Fibroblast of peridontal ligament (primary cell): ENCODE data around the gene SMARCE1.

Source experiments
- DNase-seq: peaks from one replicate; pipeline ENCODE4 v3.0.0-alpha.2; 2010; ENCODE audit errors: extremely low read depth

Gene SMARCE1

DNA sequence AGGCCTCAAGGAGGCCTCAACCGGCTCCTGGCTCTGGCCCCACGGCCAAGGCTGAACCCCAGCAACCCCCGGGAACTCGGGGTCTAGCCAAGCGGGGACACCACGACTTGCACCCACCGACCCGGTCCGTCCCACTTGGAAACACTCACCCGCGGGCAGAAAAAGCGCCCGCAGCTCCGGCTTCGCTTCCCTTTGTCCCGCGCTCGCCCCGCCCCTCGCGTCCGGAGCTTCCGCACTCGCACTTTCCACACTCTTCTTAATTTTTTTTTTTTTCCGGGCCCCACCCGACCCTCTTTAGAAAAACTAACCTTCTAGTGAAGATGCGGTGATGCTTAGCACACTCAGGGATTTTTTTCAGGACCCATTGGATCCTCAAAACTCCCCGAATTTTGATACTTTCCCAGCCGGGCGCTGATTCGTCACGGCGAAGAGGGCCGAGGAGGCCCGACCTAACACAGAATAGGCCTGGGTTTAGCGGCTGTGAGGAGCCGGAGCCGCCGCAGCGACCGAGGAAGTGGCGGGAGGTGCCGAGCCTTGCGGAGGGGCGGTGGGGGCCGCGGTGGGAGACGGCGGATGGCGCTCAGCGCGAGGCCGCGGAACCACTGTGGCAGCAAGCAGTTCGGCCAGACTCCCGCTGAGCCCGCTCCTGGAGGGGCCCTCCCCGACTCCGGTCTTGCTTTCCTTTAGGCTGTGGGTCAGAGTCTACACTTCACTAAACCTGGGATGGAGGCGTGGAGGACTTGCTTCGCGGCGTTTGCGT lies at the start of gene SMARCE1:
SMARCE1 (minus strand) TSS at position 195 of the 760 bp plus-strand sequence. CDS start 2,016 bp downstream, outside the sequence.
- peak; percentile 81 for DNase-seq

DNA sequence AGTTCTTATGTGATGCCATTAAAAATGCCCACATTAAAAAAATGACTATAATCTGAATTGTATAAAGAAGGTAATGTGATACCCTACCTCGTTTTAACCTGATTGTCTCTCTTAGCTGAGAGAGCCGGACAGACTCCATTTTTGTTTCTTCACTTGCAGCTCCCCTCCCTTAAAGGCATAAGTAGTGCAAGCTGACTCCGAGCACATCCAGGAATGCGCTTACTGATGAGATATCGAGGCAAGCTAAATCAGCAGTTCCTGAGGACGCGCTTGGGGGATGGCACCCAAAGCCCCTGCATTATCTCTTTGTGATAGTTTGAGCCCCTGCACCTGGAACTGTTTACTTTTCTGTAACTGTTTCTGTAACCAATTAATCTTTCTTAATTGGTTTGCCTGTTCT lies 49.7 kb upstream of the SMARCE1 start:
- no peak for DNase-seq

DNA sequence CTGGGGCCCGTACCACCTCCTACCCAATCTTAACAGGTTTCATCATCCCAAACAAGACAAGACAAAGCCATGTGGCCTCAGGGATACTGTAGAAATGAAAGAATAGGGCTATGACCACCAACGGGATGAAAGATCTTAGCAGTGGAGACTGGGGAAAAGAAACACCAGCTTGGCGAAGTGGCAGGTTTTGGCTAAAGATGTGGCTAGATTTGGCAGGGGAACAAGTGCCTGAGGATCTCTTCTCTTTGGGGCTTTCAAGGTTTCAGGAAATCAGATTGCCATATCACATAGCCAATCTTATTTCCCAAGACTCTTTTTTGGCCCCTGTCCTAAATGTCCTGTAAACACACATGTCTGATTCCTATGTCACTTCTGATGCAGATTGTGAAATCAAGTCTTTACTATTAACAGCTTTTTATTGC lies 49.0 kb upstream of the SMARCE1 start:
- peak; percentile 27 for DNase-seq

DNA sequence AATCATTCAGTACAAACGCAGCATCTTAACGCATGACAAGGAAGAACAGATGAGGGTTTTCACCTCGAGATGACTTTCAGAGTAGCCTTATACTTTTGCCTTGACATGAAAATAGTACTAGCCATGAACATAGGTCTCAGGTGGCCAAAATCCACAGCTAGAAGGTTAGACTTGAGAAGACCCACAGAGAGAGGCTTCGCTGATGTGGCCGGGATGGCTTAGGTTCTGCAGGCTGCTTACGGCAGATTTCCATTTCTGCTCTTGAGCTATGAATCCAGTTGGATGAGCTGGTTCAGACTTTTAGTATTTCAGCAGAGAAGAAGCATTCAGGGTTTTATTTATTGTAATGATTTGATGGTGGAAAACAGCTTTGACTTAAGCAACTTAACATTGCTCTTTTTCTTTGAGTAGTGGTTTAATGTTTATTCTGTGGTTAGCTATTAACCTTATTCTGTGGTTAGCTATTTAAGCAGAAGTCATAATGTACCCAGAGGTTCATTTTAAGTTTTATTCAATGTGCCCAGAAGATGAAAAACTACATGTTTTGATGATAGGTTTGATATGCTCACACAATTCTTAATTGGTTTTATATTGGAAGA lies 48.4 kb upstream of the SMARCE1 start:
- DNase-seq = peak; percentile 25

DNA sequence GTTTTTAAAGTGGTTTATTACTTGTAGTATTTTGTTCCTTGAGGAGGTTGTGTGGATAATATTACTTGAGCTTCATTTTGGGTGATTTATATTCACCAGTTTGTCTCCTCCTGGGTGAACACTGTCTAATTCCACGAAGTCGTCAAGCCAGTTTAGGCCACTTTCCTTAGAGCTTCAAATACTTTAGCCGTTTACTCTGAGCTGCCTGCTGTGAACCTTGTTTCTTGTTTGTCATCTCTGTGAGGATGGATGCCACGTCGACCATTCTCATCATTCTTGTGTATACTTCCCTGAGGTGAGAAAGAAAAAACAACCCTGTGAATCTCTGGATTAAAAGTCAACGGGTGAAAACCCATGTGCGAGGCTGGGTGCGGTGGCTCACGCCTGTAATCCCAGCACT lies 47.0 kb upstream of the SMARCE1 start:
- DNase-seq = no peak

DNA sequence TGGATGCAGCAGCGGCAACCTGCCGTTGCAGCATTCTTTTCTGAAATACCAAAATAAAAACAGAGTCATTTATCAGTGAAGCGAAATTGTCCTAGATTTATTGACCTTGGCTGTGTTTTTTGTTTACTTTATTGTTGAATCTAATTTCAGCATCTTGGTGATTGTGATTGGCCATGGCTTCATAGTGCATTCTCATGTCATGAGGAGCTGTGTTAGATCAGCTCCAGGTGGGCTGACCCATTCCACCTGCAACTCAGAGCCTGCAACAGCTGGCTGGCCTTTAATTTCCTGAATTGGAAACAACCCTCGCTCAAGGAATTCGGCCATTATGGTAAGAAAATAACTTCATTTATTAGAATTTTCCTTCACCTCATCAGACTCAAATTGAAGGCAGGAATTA lies 39.5 kb upstream of the SMARCE1 start:
- no peak for DNase-seq

DNA sequence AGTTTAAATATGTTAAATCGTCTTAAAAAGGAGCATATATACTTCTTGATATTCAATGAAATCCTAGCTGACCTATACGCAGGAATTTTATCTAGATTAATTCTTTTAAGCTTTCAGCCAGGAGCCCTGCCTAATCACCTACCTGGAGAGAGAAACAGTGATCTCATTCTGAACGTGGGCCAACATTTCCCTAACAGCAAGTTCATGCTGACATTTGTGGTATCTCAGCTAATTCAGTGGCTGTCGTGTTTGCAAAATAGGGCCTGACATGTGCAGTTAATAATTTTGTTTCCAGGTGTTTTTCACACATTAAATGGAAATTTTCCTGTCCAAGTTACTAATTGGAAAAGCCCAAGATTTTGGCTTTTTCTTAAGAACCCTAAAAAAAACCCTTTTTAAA lies 38.6 kb upstream of the SMARCE1 start:
- no peak for DNase-seq

DNA sequence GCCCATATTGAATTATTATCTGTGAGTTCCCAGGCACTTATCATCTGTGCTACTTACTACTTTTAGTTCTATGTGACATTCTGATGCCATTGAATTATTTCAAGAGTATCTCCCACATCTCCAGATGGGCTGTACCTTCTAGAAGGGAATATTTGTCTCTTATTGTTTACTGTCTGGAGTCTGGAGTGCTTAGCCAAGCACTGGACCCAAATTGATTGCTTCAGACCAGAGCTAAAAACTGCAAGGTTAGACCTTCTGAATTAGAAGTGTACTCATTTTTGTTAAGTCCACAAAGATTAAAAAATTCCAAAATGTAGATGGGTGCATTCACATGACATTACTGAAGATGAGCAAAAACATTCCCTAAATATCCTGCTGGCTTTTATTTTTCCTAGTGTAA lies 33.4 kb upstream of the SMARCE1 start:
- DNase-seq = no peak

DNA sequence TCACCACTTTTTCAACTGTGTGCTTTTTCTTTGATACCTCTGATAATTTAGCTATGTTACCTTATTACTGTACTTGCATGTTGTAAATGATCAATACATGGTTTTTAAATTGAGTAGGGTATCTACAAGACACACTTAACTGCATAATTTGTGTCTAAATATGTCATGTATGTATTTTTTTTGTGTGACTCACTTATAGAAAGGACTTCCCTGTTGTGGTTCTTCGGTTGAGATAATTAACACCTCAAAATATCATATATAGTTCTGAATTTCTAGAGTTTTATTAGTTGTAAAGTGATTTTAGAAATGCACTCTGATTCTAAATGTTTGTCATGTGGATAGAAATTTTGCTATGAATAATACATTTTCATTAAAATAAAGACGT lies 31.9 kb upstream of the SMARCE1 start:
- DNase-seq = no peak

DNA sequence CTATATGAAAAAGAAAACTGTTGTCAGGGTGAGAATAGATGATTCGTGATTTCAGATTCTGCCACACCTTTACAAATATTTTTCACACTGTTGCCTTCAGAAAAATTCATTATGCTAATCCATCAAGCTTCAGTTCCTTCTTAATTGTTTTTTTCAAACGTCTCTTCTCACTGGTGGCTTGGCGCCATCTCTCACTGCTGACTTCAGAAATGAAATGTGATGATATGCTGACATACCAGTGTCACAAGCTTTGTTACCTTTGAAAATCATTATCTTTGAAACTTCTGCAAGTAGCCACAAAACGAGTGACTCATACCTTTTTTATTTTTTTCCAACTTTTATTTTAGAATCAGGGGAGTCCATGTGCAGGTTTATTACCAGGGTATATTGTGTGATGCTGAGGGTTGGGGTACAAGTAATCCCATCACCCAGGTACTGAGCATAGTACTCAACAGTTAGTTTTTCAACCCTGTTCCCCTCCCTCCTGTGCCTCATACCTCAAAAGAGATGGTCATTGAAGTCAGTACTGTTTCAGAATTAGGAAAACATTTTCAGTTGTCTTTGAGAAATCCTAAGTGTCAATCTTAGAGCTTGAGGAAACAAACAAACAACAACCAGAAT lies 31.4 kb upstream of the SMARCE1 start:
- no peak for DNase-seq

DNA sequence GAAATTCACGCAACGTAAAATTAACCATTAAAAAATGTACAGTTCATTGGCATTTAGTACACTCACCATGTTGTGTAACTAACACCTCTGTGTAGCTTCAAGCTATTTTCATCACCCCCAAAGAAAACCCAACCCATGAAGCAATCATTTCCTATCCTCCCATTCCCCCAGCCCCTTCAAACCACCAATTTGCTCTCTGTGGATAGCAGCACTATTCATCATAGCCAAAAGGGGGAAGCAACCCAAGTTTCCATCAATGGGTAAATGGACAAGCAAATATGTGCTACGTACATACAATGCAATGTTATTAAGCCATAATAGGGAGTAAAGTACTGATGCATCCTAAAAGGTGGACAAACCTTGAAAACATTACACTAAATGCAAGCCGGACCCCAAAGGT lies 28.3 kb upstream of the SMARCE1 start:
- no peak for DNase-seq

DNA sequence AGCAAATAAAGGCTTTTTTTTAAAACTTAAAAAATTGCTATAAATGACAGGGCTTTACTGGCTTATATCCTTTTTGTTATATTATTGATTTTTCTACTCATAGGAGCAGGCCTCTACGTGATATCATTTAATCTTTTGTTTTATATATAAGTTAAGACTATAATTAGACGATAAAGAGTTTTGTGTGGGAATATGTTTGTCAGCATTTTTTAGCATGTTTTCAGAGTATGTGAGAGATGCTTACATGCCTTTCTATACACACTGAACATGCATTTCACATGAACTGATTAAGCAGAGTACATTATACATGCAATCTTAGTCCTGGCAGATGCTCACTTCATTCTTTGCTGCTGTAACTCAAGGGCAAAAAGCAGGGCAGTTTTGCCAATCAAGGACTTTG lies 25.0 kb upstream of the SMARCE1 start:
- no peak for DNase-seq

DNA sequence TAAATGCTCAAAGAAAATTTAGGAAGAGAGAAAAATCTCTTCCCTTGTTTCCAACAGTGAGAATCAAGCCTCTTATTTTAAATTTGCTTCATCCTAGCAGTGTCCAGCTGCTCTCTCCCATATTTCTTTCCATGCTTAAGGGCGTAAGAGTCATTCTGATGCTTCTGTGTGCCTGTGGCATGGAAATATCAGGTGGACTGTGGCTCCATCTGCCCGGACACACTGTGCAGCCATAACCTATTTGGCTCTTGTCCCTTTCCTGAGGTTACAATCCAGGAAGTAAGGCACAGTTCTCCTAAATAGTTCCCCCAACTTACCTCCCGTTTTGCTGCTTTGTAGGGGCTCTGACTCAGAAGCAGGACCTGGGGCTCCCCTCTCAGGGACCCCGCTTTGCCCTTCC lies 23.7 kb upstream of the SMARCE1 start:
- DNase-seq = no peak

DNA sequence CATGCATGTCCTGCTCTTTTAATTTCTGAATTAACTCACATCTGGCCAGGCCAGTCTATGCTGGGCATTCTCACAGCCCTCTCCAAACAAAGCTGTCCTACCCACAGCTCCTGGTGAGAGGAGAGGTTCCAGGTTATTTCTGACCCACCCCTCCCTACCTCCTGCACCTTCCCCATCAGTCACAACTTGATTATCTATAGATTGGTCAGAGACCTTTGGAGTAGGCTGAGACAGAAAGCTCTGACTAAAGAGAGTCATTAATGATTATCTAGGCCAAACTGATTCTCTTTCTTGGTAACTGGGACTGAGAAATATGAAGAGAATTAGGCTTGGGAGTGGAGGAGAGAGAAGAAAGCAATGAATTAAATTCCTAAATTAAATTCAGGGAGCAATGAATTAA lies 18.7 kb upstream of the SMARCE1 start:
- DNase-seq = no peak

DNA sequence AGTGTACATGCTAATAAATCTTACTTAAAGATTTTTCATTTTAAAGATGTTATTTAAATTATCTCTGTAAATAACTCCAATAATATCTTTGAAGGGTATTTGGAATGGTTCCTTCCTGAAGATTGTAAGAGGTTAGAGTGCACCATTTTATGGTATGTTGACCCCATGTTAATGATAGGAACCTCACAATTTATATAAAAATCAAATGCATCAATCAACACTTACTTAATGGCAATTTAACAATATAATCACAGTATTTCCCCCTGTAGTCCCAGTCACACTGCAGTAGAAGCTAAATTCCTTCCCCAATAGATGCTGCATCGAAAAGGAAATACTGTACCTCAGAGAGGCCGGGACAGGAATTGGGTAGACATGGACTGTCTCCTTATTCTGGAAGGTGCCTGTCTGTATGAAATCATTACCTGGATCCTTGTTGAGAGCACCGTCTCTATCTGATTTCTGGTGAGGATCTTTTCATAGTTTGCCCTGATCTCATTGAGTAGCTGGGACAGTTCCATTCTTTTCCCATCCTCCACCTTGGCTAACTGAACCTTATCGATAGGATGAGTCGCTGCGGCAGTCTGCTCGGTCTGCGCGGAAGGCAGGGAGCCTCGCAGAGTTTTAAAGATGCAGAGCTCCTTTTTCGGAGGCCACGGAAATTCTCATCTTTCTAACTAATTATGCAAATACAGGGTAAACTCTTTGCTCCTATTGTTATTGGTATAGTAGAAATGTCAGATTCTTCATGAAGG lies 17.1 kb upstream of the SMARCE1 start, which contains the start of gene KRT222:
KRT222 (minus strand) TSS at position 596 of the 752 bp plus-strand sequence; CDS start at position 518, 78 bp downstream.
- no peak for DNase-seq

DNA sequence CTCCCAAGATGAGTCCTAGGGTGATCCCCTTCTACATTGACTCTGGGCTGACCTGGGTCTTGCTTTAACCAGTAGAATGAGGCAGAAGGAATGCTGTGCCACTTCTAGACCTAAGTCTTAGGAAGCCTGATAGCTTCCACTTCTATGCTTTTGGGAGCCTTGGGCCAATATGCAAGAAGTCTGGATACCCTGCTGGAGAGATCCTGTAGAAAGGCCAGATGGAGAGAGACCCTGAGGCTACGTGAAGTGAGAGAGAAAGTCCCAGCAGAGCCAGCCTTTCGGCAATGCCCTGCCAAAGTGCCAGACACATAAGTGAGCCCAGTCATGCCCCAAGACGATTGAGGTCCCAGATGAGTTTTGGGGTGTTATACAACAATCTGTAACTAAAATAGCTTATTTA lies 15.6 kb upstream of the SMARCE1 start:
- no peak for DNase-seq

DNA sequence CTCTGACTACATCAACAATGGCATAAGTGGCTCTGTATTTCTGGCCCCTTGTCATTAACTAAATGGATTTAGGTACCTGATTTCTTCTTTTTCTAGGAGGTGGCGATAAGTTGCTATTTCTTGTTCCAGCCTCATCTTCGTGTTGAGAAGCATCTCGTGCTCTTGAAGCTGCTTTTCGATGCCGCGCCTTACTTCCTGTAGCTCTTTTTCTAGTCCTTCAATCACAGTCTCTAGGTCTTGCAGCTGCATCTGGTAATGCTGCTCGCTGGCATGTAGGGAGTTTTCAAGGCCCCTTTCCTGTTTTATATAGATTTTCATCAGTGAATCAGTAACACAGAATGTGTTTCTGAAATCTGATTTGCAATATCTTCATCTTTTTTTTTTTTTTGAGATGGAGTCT lies 12.3 kb upstream of the SMARCE1 start:
- no peak for DNase-seq

DNA sequence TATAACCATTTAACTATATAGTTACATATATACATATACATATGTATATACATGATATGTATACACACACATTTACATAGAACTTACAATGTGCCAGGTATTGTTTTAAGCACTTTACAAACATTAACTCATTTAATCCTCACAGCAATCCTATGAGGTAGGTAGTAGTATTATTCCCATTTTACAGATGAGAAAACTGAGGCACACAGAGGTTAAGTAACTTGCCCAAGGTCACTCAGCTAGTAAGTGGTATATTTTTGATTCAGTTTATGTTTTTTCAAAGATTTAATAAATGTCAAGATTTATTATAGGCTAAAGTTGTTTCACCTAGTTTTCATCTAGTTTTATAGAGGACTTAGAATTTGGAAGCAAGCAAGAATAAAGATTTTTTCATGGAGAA lies 10.8 kb upstream of the SMARCE1 start:
- no peak for DNase-seq

DNA sequence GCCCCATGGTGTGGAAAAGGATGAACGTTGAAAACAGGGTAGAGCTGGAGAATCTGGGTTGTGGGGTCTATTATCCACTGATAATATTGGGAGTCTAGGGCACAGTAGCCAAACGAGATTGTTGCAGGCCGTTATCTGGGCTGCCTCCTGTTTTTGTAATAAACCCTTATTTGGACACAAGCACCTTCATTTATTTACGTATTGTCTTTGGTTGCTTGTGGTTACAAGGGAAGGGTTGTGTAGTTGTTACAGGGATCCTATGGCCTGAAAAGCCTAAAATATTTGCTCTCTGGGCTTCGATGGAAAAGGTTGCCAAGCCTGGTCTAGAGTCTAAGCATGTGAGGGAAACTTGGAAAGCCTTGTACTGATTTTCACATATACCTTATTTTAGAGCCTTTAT lies 4.3 kb upstream of the SMARCE1 start:
- no peak for DNase-seq

DNA sequence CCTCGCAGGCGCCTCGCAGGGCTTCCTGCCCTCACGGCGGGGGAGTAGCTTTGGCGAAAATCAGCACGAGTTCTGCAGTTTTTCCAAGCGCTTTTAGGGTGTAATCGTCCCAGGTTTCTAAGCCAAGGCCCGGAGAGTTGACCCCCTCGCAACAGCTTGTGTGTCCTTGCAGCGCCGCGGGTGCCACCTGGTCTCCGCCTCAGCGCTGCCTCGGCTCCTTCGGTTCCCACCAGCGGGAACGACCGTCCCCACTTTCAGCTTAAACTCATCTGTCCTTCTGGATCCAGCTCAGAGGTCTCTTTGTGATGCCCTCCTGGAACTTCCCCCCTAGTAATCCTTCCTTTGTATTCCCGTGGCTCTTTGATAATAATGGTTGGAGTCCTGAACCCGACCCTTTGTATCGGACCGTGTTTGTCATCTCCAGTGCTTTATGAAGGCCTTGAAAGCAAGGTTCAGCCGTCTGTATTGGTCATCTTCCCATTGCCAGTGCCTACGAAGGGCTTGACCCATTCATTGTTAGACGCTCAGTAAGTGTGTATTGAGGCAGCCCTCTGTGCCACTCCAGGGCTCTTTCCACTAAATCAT lies 858 bp upstream of the SMARCE1 start:
- peak; percentile 42 for DNase-seq

DNA sequence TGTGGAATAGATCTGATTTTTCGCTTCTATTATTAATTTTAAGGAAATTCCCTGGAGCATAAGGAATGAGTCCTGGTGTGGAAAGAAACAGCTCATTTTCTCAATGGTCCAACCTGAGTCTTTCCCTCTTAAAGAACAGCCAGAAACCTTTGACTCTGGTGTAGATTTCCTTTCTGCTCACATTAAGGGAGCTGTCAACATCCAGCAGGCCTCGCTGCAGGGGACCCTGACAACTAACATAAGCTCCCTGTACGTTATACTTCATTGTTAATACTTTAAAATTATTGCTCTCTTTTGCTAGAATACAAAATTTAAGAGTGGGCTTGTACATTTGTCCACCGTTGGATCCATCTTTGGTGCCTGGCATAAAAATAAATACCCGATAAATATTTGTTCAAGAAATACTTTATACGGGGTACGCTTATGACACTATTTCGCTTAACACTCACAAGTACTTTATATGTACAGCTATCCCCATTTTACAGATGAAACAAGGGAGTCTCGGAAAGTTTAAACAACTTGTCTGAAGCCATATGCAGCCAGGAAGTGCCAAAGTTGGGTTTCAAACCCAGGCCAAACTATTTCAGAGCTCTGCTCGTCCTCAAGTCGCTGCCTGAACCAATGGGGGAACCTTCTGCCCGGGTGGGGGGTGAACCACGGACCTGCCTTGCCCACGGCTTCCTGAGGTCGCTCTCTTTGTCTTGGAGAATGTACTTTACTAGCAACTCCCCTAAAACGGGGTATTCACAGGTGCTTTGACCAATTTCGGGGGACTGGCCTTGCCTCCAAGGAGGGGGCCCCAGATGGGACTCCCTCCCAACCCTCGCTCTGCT lies 611 bp downstream of the SMARCE1 start:
- peak; percentile 59 for DNase-seq
